ENCODE data around the gene DNM3.
A peak's percentile ranks its signal among the peaks of the same experiment; 100 is the strongest.

DNM3 gene

DNA sequence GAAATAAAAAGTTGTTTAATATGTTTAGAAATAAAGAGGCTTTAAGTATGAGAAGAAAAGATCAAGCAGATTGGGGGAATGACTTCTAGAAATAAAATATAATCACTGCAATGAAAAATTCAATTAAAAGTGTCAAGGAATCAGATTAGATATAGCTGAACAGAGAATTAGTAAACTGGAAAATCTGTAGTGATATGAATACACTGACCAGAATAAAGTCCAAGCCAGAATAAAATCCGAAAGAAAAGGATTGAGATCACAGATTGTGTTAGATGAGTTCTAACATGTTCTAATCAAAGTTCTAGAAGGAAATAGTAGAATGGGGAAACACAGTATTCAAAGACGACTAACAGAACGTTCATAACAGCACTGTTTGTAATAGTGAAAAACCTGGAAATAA, 506.1 kb downstream of the DNM3 start:
- no peak for DNase-seq (ENCODE audit: low read depth)
- TF ChIP-seq, protein P1, sequence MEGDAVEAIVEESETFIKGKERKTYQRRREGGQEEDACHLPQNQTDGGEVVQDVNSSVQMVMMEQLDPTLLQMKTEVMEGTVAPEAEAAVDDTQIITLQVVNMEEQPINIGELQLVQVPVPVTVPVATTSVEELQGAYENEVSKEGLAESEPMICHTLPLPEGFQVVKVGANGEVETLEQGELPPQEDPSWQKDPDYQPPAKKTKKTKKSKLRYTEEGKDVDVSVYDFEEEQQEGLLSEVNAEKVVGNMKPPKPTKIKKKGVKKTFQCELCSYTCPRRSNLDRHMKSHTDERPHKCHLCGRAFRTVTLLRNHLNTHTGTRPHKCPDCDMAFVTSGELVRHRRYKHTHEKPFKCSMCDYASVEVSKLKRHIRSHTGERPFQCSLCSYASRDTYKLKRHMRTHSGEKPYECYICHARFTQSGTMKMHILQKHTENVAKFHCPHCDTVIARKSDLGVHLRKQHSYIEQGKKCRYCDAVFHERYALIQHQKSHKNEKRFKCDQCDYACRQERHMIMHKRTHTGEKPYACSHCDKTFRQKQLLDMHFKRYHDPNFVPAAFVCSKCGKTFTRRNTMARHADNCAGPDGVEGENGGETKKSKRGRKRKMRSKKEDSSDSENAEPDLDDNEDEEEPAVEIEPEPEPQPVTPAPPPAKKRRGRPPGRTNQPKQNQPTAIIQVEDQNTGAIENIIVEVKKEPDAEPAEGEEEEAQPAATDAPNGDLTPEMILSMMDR (conservative IDR thresholded peaks at IDR 0.05; ENCODE audit: low read depth, low read length) = no peak
- no peak overlapping the region for H3K4me3 ChIP-seq (ENCODE audit: low read depth, low read length)

DNA sequence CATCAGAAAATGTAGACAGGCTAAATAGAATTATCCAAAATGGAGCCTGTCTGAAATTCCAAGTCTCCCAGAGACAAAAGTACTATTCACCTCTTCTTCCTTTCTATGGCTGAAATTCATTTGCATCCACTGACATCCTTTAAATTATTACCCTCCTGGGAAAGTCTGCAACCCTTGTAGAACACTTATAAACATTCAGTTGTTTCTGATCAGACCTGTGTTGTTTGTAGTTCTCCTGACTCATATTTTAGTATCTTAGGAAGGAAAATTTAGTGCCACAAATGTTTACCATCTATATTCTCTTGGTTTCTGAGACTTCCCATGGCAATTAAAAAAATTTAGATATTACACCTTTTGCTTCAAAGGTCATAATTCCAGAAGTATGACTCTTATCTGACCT, 509.6 kb downstream of the DNM3 start:
- no peak for DNase-seq (ENCODE audit: low read depth)
- TF ChIP-seq, protein P1 (conservative IDR thresholded peaks at IDR 0.05; ENCODE audit: low read depth, low read length) = no peak
- no peak overlapping the region for H3K4me3 ChIP-seq (ENCODE audit: low read depth, low read length)

DNA sequence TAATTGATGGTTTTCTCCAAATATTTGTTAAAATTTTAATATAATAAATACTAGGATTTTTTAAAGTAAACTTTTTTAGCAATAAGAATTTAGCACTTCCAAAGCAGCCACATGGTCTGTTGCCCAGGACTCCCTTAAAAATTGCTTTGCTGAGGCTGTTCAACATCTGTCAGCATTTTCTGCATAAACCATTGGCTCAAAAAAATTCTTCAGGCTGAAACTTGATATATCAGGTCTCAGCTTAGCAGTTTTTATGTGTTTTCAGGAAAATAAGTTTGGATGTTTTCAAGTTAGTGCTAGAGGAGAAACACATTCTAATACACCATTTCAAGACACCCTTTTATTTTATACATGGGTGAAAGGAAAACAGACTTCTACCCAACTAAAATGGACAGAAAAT, 510.0 kb downstream of the DNM3 start:
- DNase-seq (ENCODE audit: low read depth) = peak; percentile 85
- TF ChIP-seq, protein P1 (conservative IDR thresholded peaks at IDR 0.05; ENCODE audit: low read depth, low read length) = no peak
- no peak overlapping the region for H3K4me3 ChIP-seq (ENCODE audit: low read depth, low read length)

DNA sequence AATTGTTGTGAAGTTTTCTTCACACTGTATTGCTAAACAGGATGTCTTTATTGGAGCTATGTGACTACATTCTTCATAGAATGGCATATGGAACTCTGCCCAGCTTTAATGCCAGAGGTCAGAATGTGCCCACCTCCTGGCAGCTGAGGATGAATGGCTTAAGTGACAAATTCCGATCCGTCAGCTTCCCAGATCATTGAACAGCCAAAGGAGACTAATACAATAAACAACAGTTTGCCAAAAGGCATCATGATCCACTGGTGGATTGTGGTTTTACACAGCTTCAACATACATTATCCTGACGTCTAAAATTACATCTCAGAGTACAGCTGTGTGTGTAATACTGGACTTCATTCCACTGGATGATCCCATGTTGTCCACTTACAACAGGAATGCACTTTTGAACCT, 510.5 kb downstream of the DNM3 start:
- peak; percentile 83 for DNase-seq (ENCODE audit: low read depth)
- no peak overlapping the region for H3K4me3 ChIP-seq (ENCODE audit: low read depth, low read length)
- TF ChIP-seq, protein P1 (conservative IDR thresholded peaks at IDR 0.05; ENCODE audit: low read depth, low read length) = no peak

DNA sequence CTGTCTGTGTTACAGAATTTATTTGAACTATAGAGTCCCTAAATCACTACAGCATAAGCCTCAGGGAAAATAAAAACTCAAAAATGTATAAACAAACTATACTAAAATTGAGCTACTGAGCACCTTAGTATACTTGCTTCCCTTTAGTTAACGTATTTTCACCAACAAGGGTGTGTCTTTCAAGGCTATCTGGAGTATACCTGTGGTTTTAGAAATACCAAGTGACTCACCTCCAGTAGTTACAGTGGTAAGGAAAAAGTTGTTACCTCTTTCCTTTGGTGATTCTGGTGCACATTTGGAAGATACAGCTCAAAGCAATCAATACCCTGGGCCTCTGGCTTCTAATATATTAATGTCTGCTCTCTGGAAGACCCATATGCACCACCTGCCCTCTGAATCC, 511.1 kb downstream of the DNM3 start:
- TF ChIP-seq, protein P1 (conservative IDR thresholded peaks at IDR 0.05; ENCODE audit: low read depth, low read length) = no peak
- no peak for DNase-seq (ENCODE audit: low read depth)
- no peak overlapping the region for H3K4me3 ChIP-seq (ENCODE audit: low read depth, low read length)

DNA sequence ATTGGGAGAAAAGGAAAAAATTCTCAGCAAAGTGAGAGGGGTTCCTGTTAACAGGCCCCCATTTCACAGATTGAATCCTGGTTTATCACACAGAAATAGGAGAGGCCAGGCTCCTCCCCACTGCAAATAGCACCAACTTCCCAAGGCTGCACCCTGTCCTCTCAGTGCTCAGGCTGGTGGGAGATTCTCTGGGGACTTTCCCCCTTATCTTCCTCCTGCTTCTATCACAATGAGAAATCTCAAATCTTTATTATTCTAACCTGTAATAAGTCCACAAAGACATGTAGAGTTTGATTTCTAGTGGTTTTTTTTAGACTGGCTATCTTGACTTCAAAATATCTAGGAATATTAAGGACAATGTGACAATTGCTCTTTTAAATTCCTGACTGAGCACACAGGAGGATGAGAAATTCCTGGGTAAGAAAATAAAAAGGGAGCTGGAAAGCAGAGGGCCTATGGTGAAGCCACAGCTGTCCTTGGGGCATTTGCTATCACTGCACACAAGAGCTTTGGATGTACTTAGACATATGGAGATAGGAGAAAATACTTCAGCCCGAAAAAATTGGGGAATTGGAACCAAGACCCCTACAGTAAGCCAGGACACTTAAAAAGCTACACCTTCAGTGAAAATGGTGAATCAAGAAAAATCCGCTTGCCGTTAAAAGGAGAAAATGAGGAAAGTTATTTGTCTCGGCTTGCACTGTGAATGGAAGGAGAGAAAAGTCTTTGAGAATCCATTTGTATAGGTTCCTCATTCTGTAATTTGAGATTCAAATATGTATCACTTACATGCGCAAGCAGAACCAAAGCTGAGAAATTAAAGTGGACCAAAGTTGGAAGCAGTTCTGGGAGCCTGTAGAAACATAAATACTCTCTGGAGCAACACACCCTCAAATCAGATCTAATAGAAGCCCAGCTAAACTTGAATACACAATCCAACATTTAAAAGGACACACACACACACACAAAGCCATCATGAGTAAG, 513.3 kb downstream of the DNM3 start:
- no peak overlapping the region for H3K4me3 ChIP-seq (ENCODE audit: low read depth, low read length)
- DNase-seq (ENCODE audit: low read depth) = no peak
- TF ChIP-seq, protein P1 (conservative IDR thresholded peaks at IDR 0.05; ENCODE audit: low read depth, low read length) = no peak

DNA sequence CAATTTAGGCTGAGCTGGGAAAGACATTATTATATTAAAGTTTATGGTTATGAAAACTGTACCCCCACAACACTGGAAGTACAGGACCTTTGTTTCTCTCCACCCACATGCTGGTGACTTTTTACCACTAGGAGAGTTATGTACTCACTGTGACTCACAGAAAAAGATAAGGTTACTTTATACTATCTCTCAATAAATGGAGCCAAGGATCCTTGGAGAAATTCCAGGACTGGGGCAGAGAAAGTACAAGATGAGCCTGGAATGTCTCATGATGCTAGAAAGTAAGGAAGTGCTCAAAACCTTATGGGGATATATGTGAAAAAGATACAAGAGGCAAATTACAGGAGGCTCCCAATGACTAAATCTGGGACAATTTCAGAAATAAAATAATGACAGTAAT, 515.3 kb downstream of the DNM3 start:
- TF ChIP-seq, protein P1 (conservative IDR thresholded peaks at IDR 0.05; ENCODE audit: low read depth, low read length) = no peak
- DNase-seq (ENCODE audit: low read depth) = peak; percentile 75
- no peak overlapping the region for H3K4me3 ChIP-seq (ENCODE audit: low read depth, low read length)

All from choroid plexus epithelial cell (primary cell).